K562 (cell line): ENCODE results near the gene EPB41L1. TPM values are rescaled to one million over a fixed set of nuclear protein-coding genes. Genes with fewer than 3 reads are reported as not detected.

Source experiments
- CBFA2T3 ChIP-seq: fragments of 450-650 bp; IDR thresholded peaks from 2 replicates; pipeline ENCODE4 v1.6.1; 2017
- CHD7 ChIP-seq: fragments of 200-600 bp; sonication (generic); IDR thresholded peaks from one replicate; pipeline ENCODE4 v1.6.1; 2012; ENCODE audit warnings: mild to moderate bottlenecking, low read depth, low read length, inconsistent platforms
- CTBP1 ChIP-seq: fragments of 450-650 bp; IDR thresholded peaks from 2 replicates; pipeline ENCODE4 v1.6.1; 2016; ENCODE audit warnings: borderline replicate concordance
- DPF2 ChIP-seq: fragments of 450-650 bp; IDR thresholded peaks from 2 replicates; pipeline ENCODE4 v1.6.1; 2016
- HNRNPL ChIP-seq: fragments of 200-400 bp; formaldehyde crosslinking; IDR thresholded peaks from 2 replicates; pipeline ENCODE4 v1.6.1; 2017; ENCODE audit warnings: low read depth, mild to moderate bottlenecking, low read length
- KDM5B ChIP-seq: fragments of 200-600 bp; sonication (generic); IDR thresholded peaks from 2 replicates; pipeline ENCODE4 v1.6.1; 2012; ENCODE audit warnings: low read depth, mild to moderate bottlenecking, moderate library complexity, low read length, control low read depth, inconsistent platforms; ENCODE audit not compliant: insufficient replicate concordance
- POLR2B ChIP-seq: fragments of 450-650 bp; IDR thresholded peaks from 2 replicates; pipeline ENCODE4 v1.6.1; 2018; ENCODE audit warnings: low read depth; ENCODE audit not compliant: partially characterized antibody
- SMARCE1 ChIP-seq: fragments of 450-650 bp; IDR thresholded peaks from 2 replicates; pipeline ENCODE4 v1.7.1; 2016; ENCODE audit warnings: mild to moderate bottlenecking
- SNIP1 ChIP-seq: fragments of 450-650 bp; IDR thresholded peaks from 2 replicates; pipeline ENCODE4 v1.7.1; 2017; ENCODE audit warnings: low read depth, mild to moderate bottlenecking
- SRSF9 ChIP-seq: fragments of 200-400 bp; formaldehyde crosslinking; IDR thresholded peaks from 2 replicates; pipeline ENCODE4 v1.6.1; 2017; ENCODE audit warnings: low read depth, low read length, borderline replicate concordance
- TCF7 ChIP-seq: sonication (generic); IDR thresholded peaks from 2 replicates; pipeline ENCODE4 v1.6.1; 2016; ENCODE audit warnings: antibody characterized with exemption, borderline replicate concordance
- THAP12 ChIP-seq: fragments of 250-450 bp; sonication (Bioruptor Pico); IDR thresholded peaks from 2 replicates; pipeline ENCODE4 v1.9.0; 2021; ENCODE audit warnings: mild to moderate bottlenecking, inconsistent platforms
- UBTF ChIP-seq, 2 experiments: IDR thresholded peaks; 2 replicates each; pipeline ENCODE4 v1.6.1; 2012; ENCODE audit warnings: improper control_type of control experiment in 2 of 2, low read depth in 2 of 2, low read length in 2 of 2, borderline replicate concordance in 1 of 2
- ZNF79 ChIP-seq: fragments of 250-450 bp; sonication (Bioruptor Pico); IDR thresholded peaks from 2 replicates; pipeline ENCODE4 v1.4.0; 2020; ENCODE audit warnings: low read depth, mild to moderate bottlenecking, moderate library complexity
- polyA plus RNA-seq, 8 experiments: library from polyadenylated mRNA; depleted of rRNA in 4 of 8; stranded (reverse) in 5 of 8; unstranded in 3 of 8; fragments of >200 nt; fragmentation: Nextera tagmentation in 2 of 8; fragmentation: Illumina TruSeq in 1 of 8; extraction: Ambion mirVana in 2 of 8; extraction: Trizol in 1 of 8; gene quantifications; 2 replicates each; pipeline versions ENCODE4 v1.2.1 to v1.2.3, GENCODE V29; 2011 to 2014; ENCODE audit warnings: inconsistent platforms in 1 of 8, missing spikeins in 1 of 8
- total RNA-seq, 7 experiments: library from RNA; depleted of rRNA in 6 of 7; stranded (reverse); fragments of >200 nt in 6 of 7; fragmentation: Illumina TruSeq in 2 of 7; extraction: Trizol in 2 of 7; gene quantifications; 2 replicates each; pipeline versions ENCODE4 v1.2.1 to v1.2.3, GENCODE V29; 2011 to 2021; ENCODE audit warnings: low replicate concordance in 1 of 7

Gene EPB41L1
- total and polyA plus RNA-seq, 9 of the 15 experiments (the other 6 are each of a cell fraction or from before 2014, with no cell fraction given): 0.11 to 4.3 (median 1.3) TPM

GRCh38 chr20:36122931-36123288 is 31.6 kb upstream of the EPB41L1 start (continued):
- TF ChIP-seq CHD7: no peak
- no peak for TF ChIP-seq UBTF (IDR thresholded peaks at IDR 0.05; ENCODE audit: borderline replicate concordance in 1 of 2, low read depth in 2 of 2, low read length in 2 of 2)
- TF ChIP-seq SMARCE1: 0 out of 2 replicates have a peak, but pooled peaks have one; percentile 23
- peak; percentile 71 for TF ChIP-seq CBFA2T3
- 0 out of 2 replicates have a peak, but pooled peaks have one; percentile 49 for TF ChIP-seq DPF2
- TF ChIP-seq POLR2B: no peak
- TF ChIP-seq CTBP1: peak; percentile 82
- no peak for TF ChIP-seq SRSF9
- no peak for TF ChIP-seq KDM5B
- TF ChIP-seq ZNF79 (CRISPR knock-in tag): no peak
- no peak for TF ChIP-seq SNIP1
- no peak for TF ChIP-seq HNRNPL
- no peak for TF ChIP-seq THAP12 (CRISPR knock-in tag)
- TF ChIP-seq TCF7: no peak
